Panc1 (cell line): ENCODE data around the gene DNPH1. TPM values are rescaled to one million over a fixed set of nuclear protein-coding genes. Genes with fewer than 3 reads are reported as not detected.

Source experiments
- ATAC-seq: fragments of 200-7000 bp; cut with Tn5 transposase; 2 replicates; pipeline ENCODE4 v1.9.1; 2020; ENCODE audit warnings: mild to moderate bottlenecking, moderate library complexity
- BruUV-seq: library from RNA; stranded (reverse); fragments of 400-500 nt; replicated peaks from 2 replicates; lab custom pipeline; 2021; lab: Mats Ljungman, UMichigan
- CTCF ChIA-PET: fragments of 300-600 bp; sonication (Branson Sonifier 250); formaldehyde crosslinking; loops from one replicate; lab custom pipeline; 2022; ENCODE audit warnings: antibody characterized with exemption; lab: Charles Lee
- POLR2A ChIA-PET: fragments of 300-600 bp; sonication (Branson Sonifier 250); formaldehyde crosslinking; loops from one replicate; lab custom pipeline; 2022; ENCODE audit warnings: antibody characterized with exemption; lab: Charles Lee
- DNase-seq: peaks from one replicate; pipeline ENCODE4 v3.0.0-alpha.2; 2010; ENCODE audit warnings: low read depth, low spot score
- H3K27ac ChIP-seq: 2 replicates; pipeline ENCODE4 v1.5.1; 2011; ENCODE audit warnings: mild to moderate bottlenecking, low read length, inconsistent platforms
- H3K27me3 ChIP-seq: fragments of 200-500 bp; sonication (Bioruptor generic); 2 replicates; pipeline ENCODE4 v1.6.0; 2014; ENCODE audit warnings: low read length, inconsistent platforms; ENCODE audit not compliant: control insufficient read depth, insufficient read depth
- H3K36me3 ChIP-seq: fragments of 200-500 bp; sonication (Bioruptor generic); 2 replicates; pipeline ENCODE4 v1.5.1; 2014; ENCODE audit warnings: inconsistent platforms, mild to moderate bottlenecking, low read length, moderate library complexity; ENCODE audit not compliant: control insufficient read depth, insufficient read depth
- H3K4me1 ChIP-seq: 2 replicates; pipeline ENCODE4 v1.5.1; 2011; ENCODE audit warnings: inconsistent platforms, mild to moderate bottlenecking, low read length, moderate library complexity; ENCODE audit not compliant: control insufficient read depth, insufficient read depth
- H3K4me3 ChIP-seq, 2 experiments: 2 replicates each; pipeline ENCODE4 v1.5.1; 2011 to 2012; ENCODE audit warnings: low read depth in 2 of 2, low read length in 2 of 2, mild to moderate bottlenecking in 2 of 2, inconsistent platforms in 1 of 2, moderate library complexity in 1 of 2
- H3K9me3 ChIP-seq: fragments of 200-500 bp; sonication (Bioruptor generic); 2 replicates; pipeline ENCODE4 v1.5.1; 2014; ENCODE audit warnings: low read depth, mild to moderate bottlenecking, inconsistent platforms, low read length, moderate library complexity; ENCODE audit not compliant: control insufficient read depth, insufficient read depth
- POLR2AphosphoS5 ChIP-seq: IDR thresholded peaks from 2 replicates; pipeline ENCODE4 v1.6.1; 2012; ENCODE audit warnings: mild to moderate bottlenecking, low read depth, low read length, moderate library complexity
- SIN3A ChIP-seq: IDR thresholded peaks from 2 replicates; pipeline ENCODE4 v1.6.1; 2012; ENCODE audit warnings: low read depth, mild to moderate bottlenecking, low read length, moderate library complexity, borderline replicate concordance; ENCODE audit not compliant: insufficient read depth
- TCF7L2 ChIP-seq: IDR thresholded peaks from 2 replicates; pipeline ENCODE4 v1.6.1; 2011; ENCODE audit warnings: mild to moderate bottlenecking, low read depth, low read length, inconsistent platforms
- in situ Hi-C: cut with HindIII; loops from 2 replicates; pipeline ENCODE4 v1.10.0; 2016; ENCODE audit warnings: low sequenced_read_pairs, low pct_unique_long_range_greater_than_20kb
- intact Hi-C: fragments of 100-400 bp; cut with micrococcal nuclease; formaldehyde crosslinking; loops from one replicate; pipeline ENCODE4 v1.10.0; 2022; ENCODE audit not compliant: unreplicated experiment
- total RNA-seq: library from RNA; stranded (reverse); gene quantifications from one replicate; pipeline ENCODE4 v1.2.1, GENCODE V29; 2021; ENCODE audit not compliant: unreplicated experiment
- TF ChIP-seq, protein P1 (sequence below): fragments of 450-650 bp; IDR thresholded peaks from 2 replicates; pipeline ENCODE4 v1.5.1; 2017; ENCODE audit warnings: mild to moderate bottlenecking
- TF ChIP-seq, protein P2 (sequence below), 2 experiments: IDR thresholded peaks; 2 replicates each; pipeline ENCODE4 v1.6.1; 2011 to 2012; ENCODE audit warnings: low read depth in 2 of 2, control low read depth in 1 of 2, low read length in 1 of 2, mild to moderate bottlenecking in 1 of 2, moderate library complexity in 1 of 2; ENCODE audit not compliant: insufficient read depth in 1 of 2

Gene DNPH1
- total RNA-seq, 1 experiment from 2014 or later = 67.3 TPM

DNA sequence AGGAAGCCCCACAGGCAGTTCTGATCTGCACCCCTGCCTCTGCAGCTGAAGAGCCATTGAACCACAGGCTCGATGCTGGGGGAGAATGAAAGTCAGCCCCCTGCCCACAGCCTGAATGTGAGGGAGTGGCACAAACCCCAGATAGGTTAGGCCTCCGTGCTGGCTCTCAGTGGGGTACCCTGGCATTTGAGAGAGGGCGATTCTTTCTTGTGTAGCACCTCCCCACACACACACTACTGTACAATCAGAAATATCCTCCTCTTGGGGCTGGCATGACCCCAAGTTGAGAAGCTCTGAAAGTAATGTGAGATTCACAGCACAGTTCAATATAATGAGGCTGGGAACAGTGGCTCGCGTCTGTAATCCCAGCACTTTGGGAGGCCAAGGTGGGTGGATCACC is 31.9 kb upstream of the DNPH1 start:
- H3K9me3 ChIP-seq = no peaks in the 10 kb centered on the region
- intact Hi-C loops = no loop called here
- BruUV-seq = no TSS peak
- H3K36me3 ChIP-seq = no peaks in the 10 kb centered on the region
- no peak for ATAC-seq
- H3K4me1 ChIP-seq = no peaks in the 10 kb centered on the region; the same call in 1 of the 2 replicates
- H3K4me3 ChIP-seq = no peak overlapping the region
- CTCF ChIA-PET = interaction anchor here (0.7 kb wide), 1 partner anchor 14 kb away, joined by 10 read pairs; no protein-coding TSS in a partner anchor
- DNase-seq = no peak
- in situ Hi-C loops = no loop called here
- TF ChIP-seq SIN3A (no peak), TCF7L2 (no peak), POLR2AphosphoS5 (no peak)
- TF ChIP-seq, protein P1, sequence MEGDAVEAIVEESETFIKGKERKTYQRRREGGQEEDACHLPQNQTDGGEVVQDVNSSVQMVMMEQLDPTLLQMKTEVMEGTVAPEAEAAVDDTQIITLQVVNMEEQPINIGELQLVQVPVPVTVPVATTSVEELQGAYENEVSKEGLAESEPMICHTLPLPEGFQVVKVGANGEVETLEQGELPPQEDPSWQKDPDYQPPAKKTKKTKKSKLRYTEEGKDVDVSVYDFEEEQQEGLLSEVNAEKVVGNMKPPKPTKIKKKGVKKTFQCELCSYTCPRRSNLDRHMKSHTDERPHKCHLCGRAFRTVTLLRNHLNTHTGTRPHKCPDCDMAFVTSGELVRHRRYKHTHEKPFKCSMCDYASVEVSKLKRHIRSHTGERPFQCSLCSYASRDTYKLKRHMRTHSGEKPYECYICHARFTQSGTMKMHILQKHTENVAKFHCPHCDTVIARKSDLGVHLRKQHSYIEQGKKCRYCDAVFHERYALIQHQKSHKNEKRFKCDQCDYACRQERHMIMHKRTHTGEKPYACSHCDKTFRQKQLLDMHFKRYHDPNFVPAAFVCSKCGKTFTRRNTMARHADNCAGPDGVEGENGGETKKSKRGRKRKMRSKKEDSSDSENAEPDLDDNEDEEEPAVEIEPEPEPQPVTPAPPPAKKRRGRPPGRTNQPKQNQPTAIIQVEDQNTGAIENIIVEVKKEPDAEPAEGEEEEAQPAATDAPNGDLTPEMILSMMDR = no peak
- TF ChIP-seq, protein P2, sequence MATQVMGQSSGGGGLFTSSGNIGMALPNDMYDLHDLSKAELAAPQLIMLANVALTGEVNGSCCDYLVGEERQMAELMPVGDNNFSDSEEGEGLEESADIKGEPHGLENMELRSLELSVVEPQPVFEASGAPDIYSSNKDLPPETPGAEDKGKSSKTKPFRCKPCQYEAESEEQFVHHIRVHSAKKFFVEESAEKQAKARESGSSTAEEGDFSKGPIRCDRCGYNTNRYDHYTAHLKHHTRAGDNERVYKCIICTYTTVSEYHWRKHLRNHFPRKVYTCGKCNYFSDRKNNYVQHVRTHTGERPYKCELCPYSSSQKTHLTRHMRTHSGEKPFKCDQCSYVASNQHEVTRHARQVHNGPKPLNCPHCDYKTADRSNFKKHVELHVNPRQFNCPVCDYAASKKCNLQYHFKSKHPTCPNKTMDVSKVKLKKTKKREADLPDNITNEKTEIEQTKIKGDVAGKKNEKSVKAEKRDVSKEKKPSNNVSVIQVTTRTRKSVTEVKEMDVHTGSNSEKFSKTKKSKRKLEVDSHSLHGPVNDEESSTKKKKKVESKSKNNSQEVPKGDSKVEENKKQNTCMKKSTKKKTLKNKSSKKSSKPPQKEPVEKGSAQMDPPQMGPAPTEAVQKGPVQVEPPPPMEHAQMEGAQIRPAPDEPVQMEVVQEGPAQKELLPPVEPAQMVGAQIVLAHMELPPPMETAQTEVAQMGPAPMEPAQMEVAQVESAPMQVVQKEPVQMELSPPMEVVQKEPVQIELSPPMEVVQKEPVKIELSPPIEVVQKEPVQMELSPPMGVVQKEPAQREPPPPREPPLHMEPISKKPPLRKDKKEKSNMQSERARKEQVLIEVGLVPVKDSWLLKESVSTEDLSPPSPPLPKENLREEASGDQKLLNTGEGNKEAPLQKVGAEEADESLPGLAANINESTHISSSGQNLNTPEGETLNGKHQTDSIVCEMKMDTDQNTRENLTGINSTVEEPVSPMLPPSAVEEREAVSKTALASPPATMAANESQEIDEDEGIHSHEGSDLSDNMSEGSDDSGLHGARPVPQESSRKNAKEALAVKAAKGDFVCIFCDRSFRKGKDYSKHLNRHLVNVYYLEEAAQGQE (IDR thresholded peaks at IDR 0.05; ENCODE audit: insufficient read depth in 1 of 2, low read depth in 2 of 2, low read length in 1 of 2) = no peak
- POLR2A ChIA-PET = no interaction called here
- H3K27ac ChIP-seq = no peak overlapping the region
- H3K27me3 ChIP-seq = no peaks in the 10 kb centered on the region

DNA sequence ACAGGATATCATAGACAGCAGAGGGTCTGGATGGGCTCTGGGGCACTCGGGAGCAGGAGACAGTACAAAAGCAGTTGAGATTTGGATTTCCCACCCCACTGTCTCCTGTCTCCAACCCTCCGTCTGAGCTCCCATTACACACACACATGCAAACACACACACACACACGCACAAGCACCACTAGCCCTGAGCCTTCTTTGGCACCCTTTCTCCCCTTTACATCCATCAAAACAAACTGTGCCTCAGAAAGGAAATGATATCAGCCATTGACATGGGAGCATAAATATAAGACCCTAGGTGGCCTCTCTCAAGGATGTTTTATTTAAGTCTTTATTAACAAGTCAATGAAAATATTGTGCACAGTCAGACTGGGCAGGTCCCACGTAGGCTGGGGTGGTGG is 31.5 kb upstream of the DNPH1 start:
- H3K27ac ChIP-seq = no peak overlapping the region
- H3K27me3 ChIP-seq = no peaks in the 10 kb centered on the region
- ChIA-PET POLR2A (no interaction called here), CTCF (no interaction called here)
- H3K4me3 ChIP-seq = no peak overlapping the region
- TF ChIP-seq, protein P2 (IDR thresholded peaks at IDR 0.05; ENCODE audit: insufficient read depth in 1 of 2, low read depth in 2 of 2, low read length in 1 of 2) = no peak
- TF ChIP-seq POLR2AphosphoS5 = no peak
- no peak for TF ChIP-seq TCF7L2
- TF ChIP-seq SIN3A = no peak
- TF ChIP-seq, protein P1 = no peak
- no peaks in the 10 kb centered on the region for H3K36me3 ChIP-seq
- H3K9me3 ChIP-seq = no peaks in the 10 kb centered on the region
- no TSS peak for BruUV-seq
- in situ Hi-C loops (no loop called here), intact Hi-C loops (no loop called here)
- H3K4me1 ChIP-seq = no peaks in the 10 kb centered on the region; the same call in 1 of the 2 replicates
- DNase-seq (no peak), ATAC-seq (no peak)
